Keratinocyte (primary cell): Measurements from ENCODE around the gene FTO.
"Not testable (repeated sequence)": the region's sequence is repeated elsewhere in the genome, so short reads cannot be mapped to it uniquely, and the experiment has no call there.

Source experiments
- CTCF ChIP-seq, 3 experiments: IDR thresholded peaks in 1 of 3; conservative IDR thresholded peaks in 1 of 3; optimal IDR thresholded peaks in 1 of 3; 2 replicates in 2 of 3; 3 replicates in 1 of 3; pipeline versions ENCODE3 to v1.5.1; 2011; ENCODE audit warnings: low read length in 3 of 3, mild to moderate bottlenecking in 3 of 3, moderate library complexity in 2 of 3, control low read depth in 1 of 3, inconsistent platforms in 1 of 3; ENCODE audit not compliant: insufficient read depth in 2 of 3; ENCODE audit errors: extremely low read depth in 1 of 3
- EZH2 ChIP-seq: IDR thresholded peaks from one replicate; pipeline ENCODE4 v1.6.1; 2012; ENCODE audit warnings: inconsistent platforms, mild to moderate bottlenecking, low read length, moderate library complexity

GRCh38 chr16:53698271-53698670, 5.7 kb upstream of the FTO start:
- not testable (repeated sequence) for TF ChIP-seq CTCF (optimal IDR thresholded peaks at IDR 0.05 in 1 of 3, IDR thresholded peaks at IDR 0.05 in 1 of 3, conservative IDR thresholded peaks at IDR 0.05 in 1 of 3; ENCODE audit: extremely low read depth in 1 of 3, insufficient read depth in 2 of 3, low read length in 3 of 3); EZH2
